SK-N-MC (cell line): ENCODE results near the gene DYNC2I2.
"Not testable (repeated sequence)": the region's sequence is repeated elsewhere in the genome, so short reads cannot be mapped to it uniquely, and the experiment has no call there.

ENCODE experiments used
- DNase-seq: peaks from one replicate; pipeline ENCODE4 v3.0.0-alpha.2; 2011; ENCODE audit warnings: low read depth, low spot score
- H3K27ac ChIP-seq: fragments of 200-600 bp; sonication (generic); 2 replicates; pipeline ENCODE4 v1.5.1; 2016; ENCODE audit warnings: mixed run types
- H3K36me3 ChIP-seq: fragments of 200-600 bp; sonication (generic); 2 replicates; pipeline ENCODE4 v1.6.1; 2017; ENCODE audit warnings: antibody characterized with exemption, low read length, mixed read lengths; ENCODE audit not compliant: insufficient read depth
- H3K4me3 ChIP-seq: fragments of 200-600 bp; sonication (generic); 2 replicates; pipeline ENCODE4 v1.5.1; 2016
- H3K9ac ChIP-seq: fragments of 200-600 bp; sonication (generic); 2 replicates; pipeline ENCODE4 v1.8.0; 2017; ENCODE audit warnings: mixed run types, mixed read lengths; ENCODE audit not compliant: insufficient read length
- H3K9me3 ChIP-seq: fragments of 200-600 bp; sonication (generic); 2 replicates; pipeline ENCODE4 v1.6.1; 2017; ENCODE audit warnings: low read depth, mild to moderate bottlenecking, antibody characterized with exemption, low read length, moderate library complexity, mixed read lengths
- EZH2 ChIP-seq: fragments of 200-600 bp; sonication (generic); IDR thresholded peaks from one replicate; pipeline ENCODE4 v1.6.1; 2017; ENCODE audit warnings: antibody characterized with exemption
- FOXP2 ChIP-seq: optimal IDR thresholded peaks from 2 replicates; pipeline ENCODE3; 2011; ENCODE audit warnings: mild to moderate bottlenecking, moderate library complexity; ENCODE audit not compliant: insufficient read depth; ENCODE audit errors: extremely low read length, control extremely low read depth
- POLR2AphosphoS5 ChIP-seq: IDR thresholded peaks from 2 replicates; pipeline ENCODE4 v1.6.1; 2012; ENCODE audit warnings: mild to moderate bottlenecking, low read depth, low read length, borderline replicate concordance

The DYNC2I2 gene

DNA sequence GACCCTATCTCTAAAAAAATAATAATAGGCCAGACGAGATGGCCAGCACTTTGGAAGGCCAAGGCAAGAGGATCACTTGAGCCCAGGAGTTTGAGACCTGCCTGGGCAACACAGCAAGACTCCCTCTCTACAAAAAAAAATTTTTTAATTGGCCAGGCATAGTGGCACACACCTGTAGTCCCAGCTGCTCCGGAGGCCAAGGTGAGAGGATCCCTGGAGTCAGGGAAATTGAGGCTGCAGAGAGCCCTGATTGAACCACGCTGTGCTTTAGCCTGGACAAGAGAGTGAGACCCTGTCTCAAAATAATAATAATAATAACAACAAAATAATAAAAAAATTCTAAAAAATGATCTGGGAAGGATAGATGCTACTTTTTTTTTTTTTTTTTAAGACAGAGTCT, 1.1 kb upstream of the DYNC2I2 start:
- Histone ChIP-seq H3K36me3 (peaks cover 3% of the 10 kb centered on the region; the same call in 1 of the 2 replicates), H3K9me3 (no peaks in the 10 kb centered on the region), H3K27ac (no peak overlapping the region), H3K9ac (no peak overlapping the region), H3K4me3 (no peak overlapping the region)
- DNase-seq, result no peak
- no peak for TF ChIP-seq EZH2
- TF ChIP-seq FOXP2, result no peak
- TF ChIP-seq POLR2AphosphoS5, result no peak

DNA sequence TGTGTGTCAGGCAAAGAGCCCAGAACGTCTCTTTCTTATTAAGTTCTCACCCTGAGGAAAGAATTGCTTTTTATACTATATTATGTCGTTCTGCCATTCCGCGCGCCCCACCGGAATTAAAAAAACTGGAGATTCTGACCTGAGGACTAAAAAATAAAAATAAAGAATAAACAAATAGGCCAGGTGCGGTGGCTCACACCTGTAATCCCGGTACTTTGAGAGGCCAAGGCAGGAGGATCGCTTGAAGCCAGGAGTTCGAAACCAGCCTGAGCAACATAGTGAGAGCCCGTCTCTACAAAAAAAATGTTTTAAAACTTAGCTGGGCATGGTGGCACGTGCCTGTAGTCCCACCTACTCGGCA, 677 bp upstream of the DYNC2I2 start:
- TF ChIP-seq FOXP2, result no peak
- no peak for TF ChIP-seq EZH2
- no peak for TF ChIP-seq POLR2AphosphoS5
- Histone ChIP-seq H3K36me3 (peaks cover 3% of the 10 kb centered on the region; the same call in 1 of the 2 replicates), H3K9ac (peak overlapping the region; percentile 99), H3K9me3 (no peaks in the 10 kb centered on the region), H3K4me3 (peak overlapping the region; percentile 86), H3K27ac (peak overlapping the region; percentile 99)
- DNase-seq, result no peak

DNA sequence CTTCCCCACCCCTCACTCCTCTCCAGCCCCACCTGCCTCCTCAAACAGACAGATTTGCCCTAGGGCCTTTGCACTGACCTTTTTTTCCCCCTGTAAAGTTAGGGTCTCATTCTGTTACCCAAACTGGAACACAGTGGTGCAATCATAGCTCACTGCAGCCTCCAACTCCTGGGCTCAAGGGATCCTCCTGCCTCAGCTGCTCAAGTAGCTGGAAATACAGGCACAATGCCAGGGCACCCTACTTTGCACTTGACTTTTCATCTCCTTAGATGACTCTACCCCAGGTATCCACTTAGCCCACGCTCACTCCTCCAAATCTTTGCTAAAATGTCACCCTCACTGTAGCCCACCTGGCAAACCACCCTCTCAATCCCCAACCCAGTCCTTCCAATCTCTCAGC, 2.2 kb downstream of the DYNC2I2 start:
- Histone ChIP-seq H3K27ac (0 out of 2 replicates have a peak overlapping the region, but pooled peaks have one; percentile 9), H3K4me3 (no peak overlapping the region), H3K9me3 (no peaks in the 10 kb centered on the region), H3K36me3 (peaks cover 3% of the 10 kb centered on the region; the same call in 1 of the 2 replicates), H3K9ac (no peak overlapping the region)
- TF ChIP-seq POLR2AphosphoS5 (no peak), FOXP2 (no peak)
- no peak for DNase-seq

DNA sequence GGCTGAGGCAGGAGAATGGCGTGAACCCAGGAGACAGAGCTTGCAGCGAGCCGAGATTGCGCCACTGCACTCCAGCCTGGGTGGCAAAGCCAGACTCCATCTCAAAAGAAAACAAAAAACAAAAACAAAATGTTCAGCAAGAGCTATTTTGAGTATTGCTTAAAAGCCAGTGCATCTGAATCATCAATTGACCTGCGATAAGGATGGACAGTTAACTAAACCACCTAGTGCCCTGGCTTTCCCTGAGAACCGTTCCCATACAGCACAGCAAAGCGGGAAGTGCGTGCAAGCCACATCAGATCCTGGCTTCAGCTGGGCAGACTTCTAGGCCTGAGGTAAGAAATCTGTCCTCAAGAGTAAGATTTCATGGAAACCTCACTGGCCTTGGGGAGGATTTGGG, 2.7 kb downstream of the DYNC2I2 start:
- no peak for DNase-seq
- Histone ChIP-seq H3K9me3 (no peaks in the 10 kb centered on the region), H3K36me3 (peaks cover 3% of the 10 kb centered on the region; the same call in 1 of the 2 replicates), H3K4me3 (no peak overlapping the region), H3K9ac (no peak overlapping the region), H3K27ac (no peak overlapping the region)
- no peak for TF ChIP-seq FOXP2
- no peak for TF ChIP-seq EZH2
- no peak for TF ChIP-seq POLR2AphosphoS5

DNA sequence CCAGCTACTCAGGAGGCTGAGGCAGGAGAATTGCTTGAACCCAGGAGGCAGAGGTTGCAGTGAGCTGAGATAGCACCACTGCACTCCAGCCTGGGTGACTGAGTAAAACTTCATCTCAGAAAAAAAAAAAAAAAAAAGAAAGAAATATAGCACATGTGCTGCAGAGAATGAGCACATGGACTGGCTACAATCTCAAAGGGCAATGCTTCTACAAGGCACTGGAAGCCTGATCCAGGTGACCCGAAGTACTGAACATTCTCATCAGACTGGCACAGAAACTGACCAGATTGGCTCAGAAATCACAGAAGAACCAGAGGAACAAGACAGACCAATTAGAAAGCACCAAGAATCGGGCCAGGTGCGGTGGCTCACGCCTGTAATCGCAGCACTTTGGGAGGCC, 4.8 kb downstream of the DYNC2I2 start:
- H3K9me3 ChIP-seq, result no peaks in the 10 kb centered on the region
- no peak for TF ChIP-seq EZH2
- TF ChIP-seq POLR2AphosphoS5, result no peak
- H3K36me3 ChIP-seq, result peaks cover 3% of the 10 kb centered on the region; the same call in 1 of the 2 replicates
- no peak overlapping the region for H3K9ac ChIP-seq
- no peak overlapping the region for H3K27ac ChIP-seq
- no peak overlapping the region for H3K4me3 ChIP-seq
- no peak for DNase-seq

DNA sequence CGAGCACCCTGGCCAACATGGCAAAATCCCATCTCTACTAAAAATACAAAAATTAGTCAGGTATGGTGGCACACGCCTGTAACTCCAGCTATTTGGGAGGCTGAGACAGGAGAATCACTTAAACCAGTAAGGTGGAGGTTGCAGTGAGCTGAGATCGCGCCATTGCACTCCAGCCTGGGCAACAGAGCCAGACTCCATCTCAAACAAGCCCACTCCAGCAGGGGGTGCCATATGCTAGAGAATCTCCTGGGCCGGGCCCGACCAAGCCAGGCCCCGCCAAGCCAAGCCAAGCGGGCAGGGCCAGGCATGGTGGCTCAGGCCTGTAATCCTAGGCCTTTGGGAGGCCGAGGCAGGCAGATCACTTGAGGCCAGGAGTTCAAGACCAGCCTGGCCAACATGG, 8.4 kb downstream of the DYNC2I2 start:
- not testable (repeated sequence) for H3K4me3 ChIP-seq, H3K9ac ChIP-seq, H3K36me3 ChIP-seq, DNase-seq, H3K27ac ChIP-seq, H3K9me3 ChIP-seq

DNA sequence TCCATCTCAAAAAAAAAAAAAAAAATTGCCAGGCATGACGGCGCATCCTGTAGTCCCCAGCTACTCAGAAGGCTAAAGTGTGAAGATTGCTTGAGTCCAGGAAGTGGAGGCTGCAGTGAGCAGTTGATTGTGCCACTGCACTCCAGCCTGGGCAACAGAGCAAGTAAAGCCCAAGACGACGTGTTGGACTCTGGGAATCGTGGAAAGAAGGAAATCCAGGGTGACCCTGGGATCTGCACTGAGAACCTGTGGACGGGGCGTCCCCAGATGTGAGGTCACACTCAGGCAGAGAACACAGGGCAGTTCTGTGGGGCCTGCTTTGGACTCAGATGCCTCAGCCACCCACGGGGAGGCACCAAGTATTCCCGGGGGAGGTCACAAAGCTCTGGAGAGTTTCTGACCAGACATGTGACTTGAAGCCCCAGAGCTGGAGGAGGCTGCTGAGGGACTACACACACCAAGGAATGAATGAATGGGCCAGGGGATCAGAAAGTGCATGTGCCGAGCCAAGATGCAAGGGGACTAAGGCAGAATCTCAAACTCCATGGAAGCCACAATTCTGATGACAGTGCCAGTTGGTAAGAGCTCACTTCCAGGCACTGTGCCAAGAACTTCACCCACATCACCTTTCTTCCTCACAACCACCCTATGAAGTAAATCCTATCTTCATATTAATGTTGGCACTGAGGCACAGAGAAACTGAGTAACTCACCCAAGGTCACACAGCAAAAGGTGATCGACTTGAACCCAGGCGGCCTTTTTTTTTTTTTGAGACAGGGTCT, 12.9 kb downstream of the DYNC2I2 start:
- Histone ChIP-seq H3K9me3 (no peaks in the 10 kb centered on the region), H3K36me3 (peaks cover 16% of the 10 kb centered on the region), H3K4me3 (no peak overlapping the region), H3K27ac (no peak overlapping the region), H3K9ac (no peak overlapping the region)
- no peak for DNase-seq
- TF ChIP-seq FOXP2 (no peak), POLR2AphosphoS5 (no peak), EZH2 (no peak)

DNA sequence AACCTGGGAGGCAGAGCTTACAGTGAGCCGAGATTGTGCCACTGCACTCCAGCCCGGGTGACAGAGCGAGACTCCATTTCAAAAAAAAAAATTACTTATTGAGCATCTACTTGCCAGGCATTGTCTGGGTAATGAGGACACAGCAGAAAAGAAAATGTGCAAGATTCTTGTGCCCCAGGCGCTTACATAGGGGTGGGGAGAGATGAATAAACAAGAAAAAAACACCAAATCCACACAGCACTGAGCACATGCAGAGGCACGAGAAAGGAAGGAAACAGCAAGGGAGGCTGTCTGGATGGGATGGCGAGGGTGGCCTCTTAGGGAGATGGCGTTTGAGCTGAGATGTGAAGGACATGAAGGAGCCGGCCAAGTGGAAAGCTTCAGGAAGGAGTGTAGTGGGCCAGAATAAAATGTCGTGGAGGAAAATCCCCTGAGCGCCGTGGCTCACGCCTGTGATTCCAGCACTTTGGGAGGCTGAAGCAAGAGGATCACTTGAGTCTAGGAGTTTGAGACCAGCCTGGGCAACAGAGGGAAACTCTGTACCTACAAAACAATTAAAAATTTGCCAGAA, 13.9 kb downstream of the DYNC2I2 start:
- no peak overlapping the region for H3K4me3 ChIP-seq
- H3K27ac ChIP-seq, result peak overlapping the region; percentile 60; the same call in 1 of the 2 replicates
- DNase-seq, result no peak
- H3K9ac ChIP-seq, result peak overlapping the region; percentile 53
- peaks cover 20% of the 10 kb centered on the region for H3K36me3 ChIP-seq
- no peaks in the 10 kb centered on the region for H3K9me3 ChIP-seq
- no peak for TF ChIP-seq POLR2AphosphoS5
- no peak for TF ChIP-seq EZH2
- no peak for TF ChIP-seq FOXP2

DNA sequence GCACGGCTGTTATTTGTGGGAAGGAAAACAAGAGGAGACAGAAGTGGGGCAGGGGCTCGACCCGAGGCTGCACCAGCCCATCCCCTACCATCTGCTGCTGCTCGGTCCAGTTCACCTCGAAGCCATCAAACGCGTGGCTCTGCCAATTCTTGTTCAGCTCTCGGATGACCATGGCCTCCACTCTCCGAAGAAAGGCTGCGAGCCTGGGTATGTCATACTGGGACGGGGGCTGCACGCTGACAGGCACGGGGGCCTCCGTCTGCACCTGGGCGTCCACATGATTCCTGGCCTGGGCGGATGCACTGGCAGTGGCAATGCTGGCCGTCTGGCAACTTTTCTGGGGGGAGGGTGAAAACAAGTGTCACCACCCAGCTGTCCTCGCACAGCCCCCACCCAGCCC, 16.0 kb downstream of the DYNC2I2 start:
- Histone ChIP-seq H3K4me3 (no peak overlapping the region), H3K36me3 (peaks cover 40% of the 10 kb centered on the region), H3K9ac (no peak overlapping the region), H3K9me3 (no peaks in the 10 kb centered on the region), H3K27ac (no peak overlapping the region)
- TF ChIP-seq FOXP2 (no peak), POLR2AphosphoS5 (no peak), EZH2 (no peak)
- DNase-seq, result no peak

DNA sequence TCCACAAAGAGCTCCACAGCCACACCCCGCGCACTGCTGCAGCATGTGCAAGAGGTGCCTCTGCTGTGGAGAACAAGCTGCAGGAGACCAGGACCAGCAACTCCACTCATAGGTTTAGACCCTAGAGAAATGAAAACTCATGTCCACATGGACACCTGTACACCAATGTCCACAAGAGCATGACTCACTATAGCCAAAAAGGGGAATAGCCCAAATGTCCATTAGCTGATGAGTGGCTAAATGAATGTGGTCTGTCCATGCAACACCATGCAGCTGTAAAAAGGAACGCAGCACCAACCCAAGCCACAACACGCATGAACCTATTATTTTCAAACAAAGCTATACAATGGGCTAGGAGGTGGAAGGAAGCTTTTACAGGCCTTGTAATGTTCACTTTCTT, 18.1 kb downstream of the DYNC2I2 start:
- H3K9ac ChIP-seq, result no peak overlapping the region
- no peak overlapping the region for H3K27ac ChIP-seq
- no peak overlapping the region for H3K4me3 ChIP-seq
- no peak for DNase-seq
- no peaks in the 10 kb centered on the region for H3K9me3 ChIP-seq
- peaks cover 58% of the 10 kb centered on the region for H3K36me3 ChIP-seq
- TF ChIP-seq FOXP2, result no peak
- TF ChIP-seq EZH2, result no peak
- no peak for TF ChIP-seq POLR2AphosphoS5
